Neuronal stem cell (in vitro differentiated cells): ENCODE results near the gene PAQR8.

ENCODE experiments used
- DNase-seq: peaks from one replicate; pipeline ENCODE4 v3.0.0-alpha.2; 2013; ENCODE audit warnings: low spot score
- H2AFZ ChIP-seq: one replicate; pipeline ENCODE4 v1.6.1; 2013; ENCODE audit warnings: mild to moderate bottlenecking, low read length, inconsistent platforms
- H2AK5ac ChIP-seq: 2 replicates; pipeline ENCODE4 v1.6.1; 2013; ENCODE audit warnings: low read depth, mild to moderate bottlenecking, inconsistent platforms, low read length, moderate library complexity, mixed read lengths
- H2BK120ac ChIP-seq: 2 replicates; pipeline ENCODE4 v1.6.1; 2013; ENCODE audit warnings: low read depth, mild to moderate bottlenecking, inconsistent platforms, low read length, moderate library complexity, mixed read lengths
- H2BK12ac ChIP-seq: one replicate; pipeline ENCODE4 v1.6.1; 2013; ENCODE audit warnings: low read length, inconsistent platforms
- H2BK15ac ChIP-seq: 2 replicates; pipeline ENCODE4 v1.6.1; 2013; ENCODE audit warnings: mild to moderate bottlenecking, low read length, inconsistent platforms, mixed read lengths
- H2BK5ac ChIP-seq: one replicate; pipeline ENCODE4 v1.6.1; 2013; ENCODE audit warnings: inconsistent platforms, mild to moderate bottlenecking, low read length, moderate library complexity
- H3K14ac ChIP-seq: one replicate; pipeline ENCODE4 v1.6.1; 2013; ENCODE audit warnings: low read length, inconsistent platforms
- H3K18ac ChIP-seq: 2 replicates; pipeline ENCODE4 v1.6.1; 2013; ENCODE audit warnings: low read length, inconsistent platforms
- H3K23ac ChIP-seq: 2 replicates; pipeline ENCODE4 v1.6.1; 2013; ENCODE audit warnings: low read depth, mild to moderate bottlenecking, mixed read lengths, low read length, inconsistent platforms; ENCODE audit not compliant: poor library complexity
- H3K27ac ChIP-seq: replicated peaks from 3 replicates; pipeline ENCODE4 v1.5.1; 2013; ENCODE audit warnings: low read length, inconsistent platforms
- H3K27me3 ChIP-seq, 3 experiments: 2 replicates each; pipeline ENCODE4 v1.6.1; 2013; ENCODE audit warnings: low read length in 3 of 3, mild to moderate bottlenecking in 2 of 3, inconsistent platforms in 1 of 3, low read depth in 1 of 3, mixed read lengths in 1 of 3, moderate library complexity in 1 of 3; ENCODE audit not compliant: control insufficient read depth in 3 of 3, insufficient read depth in 3 of 3
- H3K36me3 ChIP-seq, 2 donors: replicated peaks in 1 of 2; 2 replicates each; pipeline ENCODE4 v1.6.1; 2013; ENCODE audit warnings: low read length in 2 of 2; ENCODE audit not compliant: control insufficient read depth in 2 of 2, insufficient read depth in 2 of 2
- H3K4ac ChIP-seq: 2 replicates; pipeline ENCODE4 v1.6.1; 2013; ENCODE audit warnings: inconsistent platforms, mild to moderate bottlenecking, low read length, moderate library complexity
- H3K4me1 ChIP-seq, 2 donors: 1 replicate in 1 of 2; 2 replicates in 1 of 2; pipeline ENCODE4 v1.6.1; 2013; ENCODE audit warnings: low read length in 2 of 2, low read depth in 1 of 2; ENCODE audit not compliant: control insufficient read depth in 2 of 2, insufficient read depth in 1 of 2
- H3K4me2 ChIP-seq: one replicate; pipeline ENCODE4 v1.6.1; 2013; ENCODE audit warnings: mild to moderate bottlenecking, low read length, inconsistent platforms; ENCODE audit not compliant: insufficient read depth, poor library complexity, severe bottlenecking
- H3K4me3 ChIP-seq, 2 donors: 2 replicates each; pipeline ENCODE4 v1.5.1; 2013; ENCODE audit warnings: low read length in 2 of 2, mild to moderate bottlenecking in 2 of 2, inconsistent platforms in 1 of 2, moderate library complexity in 1 of 2
- H3K79me1 ChIP-seq: one replicate; pipeline ENCODE4 v1.6.1; 2013; ENCODE audit warnings: low read depth, mild to moderate bottlenecking, inconsistent platforms, low read length, moderate library complexity
- H3K9ac ChIP-seq: one replicate; pipeline ENCODE4 v1.6.1; 2013; ENCODE audit warnings: mild to moderate bottlenecking, low read depth, low read length, inconsistent platforms; ENCODE audit not compliant: poor library complexity
- H3K9me3 ChIP-seq, 2 donors: replicated peaks in 1 of 2; 2 replicates each; pipeline versions ENCODE3 to v1.6.1; 2013; ENCODE audit warnings: low read length in 2 of 2, mild to moderate bottlenecking in 2 of 2, inconsistent platforms in 1 of 2, low read depth in 1 of 2, mixed read lengths in 1 of 2, moderate library complexity in 1 of 2; ENCODE audit not compliant: control insufficient read depth in 2 of 2, insufficient read depth in 1 of 2
- H4K8ac ChIP-seq: one replicate; pipeline ENCODE4 v1.6.1; 2013; ENCODE audit warnings: low read depth, mild to moderate bottlenecking, inconsistent platforms, low read length, moderate library complexity
- H4K91ac ChIP-seq: one replicate; pipeline ENCODE4 v1.6.1; 2013; ENCODE audit warnings: low read length, low read depth, mild to moderate bottlenecking, inconsistent platforms; ENCODE audit not compliant: poor library complexity
- WGBS, 2 donors: extraction: QIAGEN DNeasy Blood & Tissue Kit; methylation state at CpG; one replicate each; pipeline ENCODE4 v1.1.7; 2013; ENCODE audit warnings: missing lambda C conversion rate in 2 of 2, mixed read lengths in 1 of 2; ENCODE audit not compliant: insufficient read length in 2 of 2, insufficient replicate concordance in 1 of 2; ENCODE audit errors: extremely low coverage in 2 of 2; 5-methylcytosine and 5-hydroxymethylcytosine counted together

PAQR8 gene

GRCh38 chr6:52356017-52356416 lies 5.9 kb upstream of the PAQR8 start:
- Histone ChIP-seq H3K36me3 (no peaks in the 10 kb centered on the region), H4K8ac (no peak overlapping the region)

GRCh38 chr6:52359403-52359802 lies 2.5 kb upstream of the PAQR8 start:
- no CpG with 5 or more reads among the region's 1 CpG for WGBS, 2 donors

More at GRCh38 chr6:52356017-52356416, 5.9 kb upstream of the PAQR8 start:
- no CpG with 5 or more reads among the region's 2 CpGs for WGBS, 2 donors
- Histone ChIP-seq H2BK5ac (no peak overlapping the region), H2BK12ac (no peak overlapping the region), H3K14ac (no peak overlapping the region), H2AK5ac (no peak overlapping the region), H3K27me3 (no peaks in the 10 kb centered on the region), H2BK120ac (no peak overlapping the region), H3K27ac (no peak overlapping the region), H3K9me3 (no peaks in the 10 kb centered on the region), H3K9ac (no peak overlapping the region), H4K91ac (no peak overlapping the region), H3K4ac (no peak overlapping the region), H3K4me2 (no peak overlapping the region), H3K79me1 (no peaks in the 10 kb centered on the region), H3K18ac (no peak overlapping the region), H3K4me3 (no peak overlapping the region), H3K23ac (no peak overlapping the region), H3K4me1 (peaks cover 4 to 8% of the 10 kb centered on the region in 2 donors), H2AFZ (no peak overlapping the region), H2BK15ac (no peak overlapping the region)
- DNase-seq = no peak

GRCh38 chr6:52360028-52360427 lies 1.9 kb upstream of the PAQR8 start:
- Histone ChIP-seq H2BK120ac (no peak overlapping the region), H3K36me3 (no peaks in the 10 kb centered on the region), H3K18ac (no peak overlapping the region), H3K14ac (no peak overlapping the region), H2BK15ac (no peak overlapping the region), H4K8ac (no peak overlapping the region), H3K9ac (no peak overlapping the region), H3K23ac (no peak overlapping the region), H3K4me3 (no peak overlapping the region), H3K4ac (no peak overlapping the region), H3K79me1 (no peaks in the 10 kb centered on the region), H3K9me3 (no peaks in the 10 kb centered on the region), H3K4me2 (no peak overlapping the region), H4K91ac (no peak overlapping the region), H2AK5ac (no peak overlapping the region), H3K4me1 (peaks cover 6 to 8% of the 10 kb centered on the region in 2 donors), H2AFZ (peak overlapping the region; percentile 45), H2BK12ac (no peak overlapping the region), H3K27me3 (peaks cover 0 to 12% (median 0%) of the 10 kb centered on the region in 3 experiments), H2BK5ac (no peak overlapping the region), H3K27ac (no peak overlapping the region)
- DNase-seq = no peak
- WGBS, 2 donors = no CpG with 5 or more reads among the region's 3 CpGs

More at GRCh38 chr6:52359403-52359802, 2.5 kb upstream of the PAQR8 start:
- Histone ChIP-seq H3K36me3 (no peaks in the 10 kb centered on the region), H3K9ac (no peak overlapping the region), H3K14ac (no peak overlapping the region), H3K79me1 (no peaks in the 10 kb centered on the region), H2BK120ac (no peak overlapping the region), H3K27ac (no peak overlapping the region), H2BK5ac (no peak overlapping the region), H3K4me2 (no peak overlapping the region), H2AFZ (no peak overlapping the region), H3K27me3 (peaks cover 0 to 12% (median 0%) of the 10 kb centered on the region in 3 experiments), H2BK15ac (no peak overlapping the region), H3K23ac (no peak overlapping the region), H3K18ac (no peak overlapping the region), H3K4ac (no peak overlapping the region), H4K91ac (no peak overlapping the region), H2BK12ac (no peak overlapping the region), H3K4me3 (no peak overlapping the region), H4K8ac (no peak overlapping the region), H3K9me3 (no peaks in the 10 kb centered on the region), H3K4me1 (peaks cover 6 to 8% of the 10 kb centered on the region in 2 donors), H2AK5ac (no peak overlapping the region)
- DNase-seq = no peak

- no peak overlapping the region for H3K4me3 ChIP-seq
Observed at GRCh38 chr6:52360601-52361413, 1.1 kb upstream of the PAQR8 start.

More at GRCh38 chr6:52360601-52361413, 1.1 kb upstream of the PAQR8 start:
- no peaks in the 10 kb centered on the region for H3K79me1 ChIP-seq
- H3K4me1 ChIP-seq = peaks cover 6 to 8% of the 10 kb centered on the region in 2 donors
- WGBS, 2 donors = no CpG with 5 or more reads among the region's 11 CpGs
- no peak overlapping the region for H3K18ac ChIP-seq
- no peak overlapping the region for H3K27ac ChIP-seq
- H3K9ac ChIP-seq = no peak overlapping the region
- H3K36me3 ChIP-seq = no peaks in the 10 kb centered on the region
- no peak for DNase-seq
- no peak overlapping the region for H3K4me2 ChIP-seq
- H3K27me3 ChIP-seq = peaks cover 0 to 12% (median 0%) of the 10 kb centered on the region in 3 experiments
- H3K9me3 ChIP-seq = no peaks in the 10 kb centered on the region
- H2BK120ac ChIP-seq = no peak overlapping the region
- H3K14ac ChIP-seq = no peak overlapping the region
- no peak overlapping the region for H3K4ac ChIP-seq
- H2AFZ ChIP-seq = peak overlapping the region; percentile 99
- no peak overlapping the region for H4K8ac ChIP-seq
- no peak overlapping the region for H2BK12ac ChIP-seq
- H4K91ac ChIP-seq = no peak overlapping the region
- no peak overlapping the region for H2AK5ac ChIP-seq
- H2BK5ac ChIP-seq = no peak overlapping the region
- H3K23ac ChIP-seq = no peak overlapping the region
- no peak overlapping the region for H2BK15ac ChIP-seq
